Measurements from ENCODE around the gene ARHGEF4.
A peak's percentile ranks its signal among the peaks of the same experiment; 100 is the strongest.

GRCh38 chr2:131016826-131017741 is 180.4 kb downstream of the ARHGEF4 start:
- TF ChIP-seq CTCF (IDR thresholded peaks at IDR 0.05), result no peak
- no peak for TF ChIP-seq POLR2A (IDR thresholded peaks at IDR 0.05)
- TF ChIP-seq POLR2AphosphoS5 (IDR thresholded peaks at IDR 0.05), result peak in 1 of 3 donors; percentile 45

Measured in suprapubic skin (tissue), 4 donors.